Activated B cell treated with CpG ODN at 0.5 μM for 24 hours (primary cell): ENCODE measurements around the gene TBC1D17. TPM values are rescaled to one million over a fixed set of nuclear protein-coding genes. Genes with fewer than 3 reads are reported as not detected.
A peak's percentile ranks its signal among the peaks of the same experiment; 100 is the strongest.

Source experiments
- ATAC-seq: fragments of 200-7000 bp; cut with Tn5 transposase; one replicate; pipeline ENCODE4 v1.10.0; 2021; ENCODE audit warnings: low read depth, mild to moderate bottlenecking, moderate library complexity
- CTCF ChIA-PET: fragments of 350-600 bp; sonication (Branson Sonifier 250); formaldehyde crosslinking; loops from one replicate; lab custom pipeline; 2021; ENCODE audit warnings: antibody characterized with exemption; lab: Charles Lee
- POLR2A ChIA-PET: fragments of 350-600 bp; sonication (Branson Sonifier 250); formaldehyde crosslinking; loops from one replicate; lab custom pipeline; 2021; ENCODE audit warnings: antibody characterized with exemption; lab: Charles Lee
- DNase-seq: peaks from one replicate; pipeline ENCODE4 v3.0.0; 2022
- H3K27ac Mint-ChIP-seq: one replicate; pipeline ENCODE4 v1.8.0; 2020; ENCODE audit warnings: mixed read lengths
- H3K27me3 Mint-ChIP-seq: one replicate; pipeline ENCODE4 v1.8.0; 2021; ENCODE audit warnings: mixed read lengths
- H3K36me3 Mint-ChIP-seq: one replicate; pipeline ENCODE4 v1.8.0; 2021; ENCODE audit warnings: low read depth, mixed read lengths
- H3K4me1 Mint-ChIP-seq: one replicate; pipeline ENCODE4 v1.8.0; 2021; ENCODE audit warnings: mixed read lengths
- H3K4me3 Mint-ChIP-seq: one replicate; pipeline ENCODE4 v1.8.0; 2020; ENCODE audit warnings: mild to moderate bottlenecking, mixed read lengths
- H3K9me3 Mint-ChIP-seq: one replicate; pipeline ENCODE4 v1.8.0; 2020; ENCODE audit warnings: mixed read lengths
- CTCF ChIP-seq: fragments of 200-600 bp; IDR thresholded peaks from one replicate; pipeline ENCODE4 v1.8.0; 2022; ENCODE audit warnings: antibody characterized with exemption, mild to moderate bottlenecking
- intact Hi-C: fragments of 100-400 bp; cut with micrococcal nuclease; formaldehyde crosslinking; loops from one replicate; pipeline ENCODE4 v1.15.1; 2024
- total RNA-seq: library from RNA; stranded (reverse); gene quantifications from 2 replicates; pipeline ENCODE4 v1.2.3, GENCODE V29; 2022

TBC1D17 gene
- total RNA-seq, 1 donor from 2014 or later, result 57.0 TPM

- H3K27ac Mint-ChIP-seq, result peak overlapping the region; percentile 75
- H3K4me1 Mint-ChIP-seq, result peaks cover 78% of the 10 kb centered on the region
- ChIA-PET POLR2A (interaction anchor here (1.0 to 14.0 kb wide), 4 partner anchors 11 to 44 kb away, joined by 3 to 317 read pairs (median 48); partner anchors contain the start of genes ATF5, IL4I1 and NUP62), CTCF (interaction anchor here (0.7 to 1.5 kb wide), 2 partner anchors 23 to 25 kb away, joined by 3 read pairs; no protein-coding TSS in a partner anchor)
- H3K9me3 Mint-ChIP-seq, result no peaks in the 10 kb centered on the region
- H3K4me3 Mint-ChIP-seq, result no peak overlapping the region
- DNase-seq, result no peak
- no peak for TF ChIP-seq CTCF
- no peaks in the 10 kb centered on the region for H3K27me3 Mint-ChIP-seq
- ATAC-seq, result no peak
- intact Hi-C loops, result no loop called here
- H3K36me3 Mint-ChIP-seq, result peaks cover 67% of the 10 kb centered on the region
Observed at GRCh38 chr19:49913720-49914119, 36.2 kb downstream of the TBC1D17 start.

DNA sequence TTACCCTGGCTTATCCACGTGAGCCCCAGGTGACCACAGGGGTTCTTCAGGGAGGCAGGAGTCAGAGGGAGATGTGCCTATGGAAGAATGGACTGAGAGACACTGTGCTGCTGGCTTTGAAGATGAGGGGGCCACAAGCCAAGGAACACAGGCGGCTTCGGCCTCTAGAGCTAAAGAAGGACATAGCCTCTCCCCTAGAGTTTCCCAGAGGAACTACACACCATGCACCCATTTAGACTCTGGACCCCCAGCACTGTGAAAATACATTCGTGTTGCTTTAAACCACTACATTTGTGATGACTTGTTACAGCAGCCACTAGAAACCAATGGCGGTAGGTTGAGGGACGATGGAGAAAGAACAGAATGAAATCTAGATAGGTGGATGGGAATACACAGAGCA is 37.8 kb downstream of the TBC1D17 start:
- H3K4me1 Mint-ChIP-seq, result peaks cover 78% of the 10 kb centered on the region
- H3K27me3 Mint-ChIP-seq, result no peaks in the 10 kb centered on the region
- POLR2A ChIA-PET, result interaction anchor here (1.1 to 14.0 kb wide), 3 partner anchors 13 to 20 kb away, joined by 3 to 317 read pairs (median 166); partner anchors contain the start of genes ATF5, IL4I1 and NUP62
- H3K9me3 Mint-ChIP-seq, result no peaks in the 10 kb centered on the region
- CTCF ChIA-PET, result interaction anchor here (1.5 kb wide), 1 partner anchor 25 kb away, joined by 3 read pairs; no protein-coding TSS in a partner anchor
- DNase-seq (no peak), ATAC-seq (no peak)
- no peak overlapping the region for H3K4me3 Mint-ChIP-seq
- no peak for TF ChIP-seq CTCF
- H3K36me3 Mint-ChIP-seq, result peaks cover 62% of the 10 kb centered on the region
- intact Hi-C loops, result no loop called here
- peak overlapping the region; percentile 77 for H3K27ac Mint-ChIP-seq

DNA sequence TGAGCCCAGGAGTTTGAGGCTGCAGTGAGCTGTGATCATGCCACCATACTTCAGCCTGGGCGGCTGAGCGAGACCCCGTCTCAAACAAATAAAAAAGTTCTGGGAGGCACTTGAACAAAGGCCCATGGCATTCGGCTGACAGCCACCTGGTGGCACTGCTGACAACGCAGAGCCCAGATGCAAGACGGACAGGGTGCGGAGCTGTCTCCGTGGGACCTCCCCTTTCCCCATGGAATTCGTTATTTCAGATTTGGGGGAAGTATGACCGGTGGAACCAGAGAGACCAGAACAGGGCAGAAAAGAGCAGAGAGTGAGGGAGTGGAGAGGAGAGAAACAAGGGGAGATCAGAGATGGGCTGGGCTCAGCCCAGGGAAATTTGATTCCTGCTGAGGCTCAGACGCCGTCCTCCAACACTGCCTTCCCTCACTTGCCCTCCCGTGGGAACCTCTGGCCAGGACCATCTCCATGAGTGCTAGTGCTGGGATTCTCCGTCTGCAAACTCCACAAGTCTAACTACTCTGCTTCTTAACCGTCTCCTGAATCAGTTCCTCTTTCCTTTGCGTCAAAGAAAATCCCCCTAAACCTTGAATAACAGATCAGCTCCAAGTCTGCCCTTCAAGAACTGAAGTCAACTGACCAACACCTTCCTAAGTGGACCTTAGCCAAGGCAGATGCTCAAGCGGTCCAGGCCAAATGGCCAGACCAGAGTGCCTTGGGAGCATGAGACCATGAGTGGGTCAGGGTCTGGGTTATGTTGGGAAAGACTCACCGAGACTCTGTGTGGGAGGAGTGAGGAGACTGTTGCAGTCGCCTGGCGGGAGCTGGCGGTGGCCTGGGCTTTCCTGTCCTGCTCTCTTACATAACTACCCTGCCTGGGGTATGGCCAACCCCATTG is 39.6 kb downstream of the TBC1D17 start:
- Mint-ChIP-seq H3K4me1 (peaks cover 77% of the 10 kb centered on the region), H3K27me3 (no peaks in the 10 kb centered on the region), H3K27ac (peak overlapping the region; percentile 94), H3K4me3 (peak overlapping the region; percentile 77), H3K36me3 (peaks cover 74% of the 10 kb centered on the region), H3K9me3 (no peaks in the 10 kb centered on the region)
- intact Hi-C loops, result loop anchor here (1.0 to 2.0 kb wide), 3 partner anchors 14 to 27 kb away; no protein-coding TSS in a partner anchor
- ATAC-seq (peak; percentile 74), DNase-seq (peak; percentile 41)
- TF ChIP-seq CTCF, result no peak
- POLR2A ChIA-PET, result interaction anchor here (0.6 to 14.0 kb wide), 14 partner anchors 8 to 1596 kb away, joined by 3 to 317 read pairs (median 7); partner anchors contain the start of genes AKT1S1, ATF5, IL4I1 and NUP62
- CTCF ChIA-PET, result interaction anchor here (0.5 to 1.7 kb wide), 8 partner anchors 10 to 1655 kb away, joined by 3 to 16 read pairs (median 4); partner anchors contain the start of genes ATF5, IL4I1 and NUP62

DNA sequence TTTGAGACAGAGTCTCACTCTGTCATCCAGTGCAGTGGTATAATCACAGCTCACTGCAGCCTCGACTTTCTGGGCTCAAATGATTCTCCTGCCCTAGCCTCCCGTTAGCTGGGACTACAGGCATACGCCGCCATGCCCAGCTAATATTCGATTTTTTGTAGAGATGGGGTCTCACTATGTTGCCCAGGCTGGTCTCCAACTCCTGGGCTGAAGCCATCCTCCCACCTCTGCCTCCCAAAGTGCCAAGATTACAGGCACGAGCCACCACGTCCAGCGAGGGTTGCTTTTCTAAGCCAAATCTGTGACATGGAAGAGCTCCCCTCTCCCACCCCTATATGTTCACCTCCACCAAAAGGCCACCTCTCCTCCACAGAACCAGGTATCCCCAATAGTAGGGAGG is 40.6 kb downstream of the TBC1D17 start:
- Mint-ChIP-seq H3K4me3 (no peak overlapping the region), H3K36me3 (peaks cover 73% of the 10 kb centered on the region), H3K27ac (peak overlapping the region; percentile 94), H3K27me3 (no peaks in the 10 kb centered on the region), H3K4me1 (peaks cover 74% of the 10 kb centered on the region), H3K9me3 (no peaks in the 10 kb centered on the region)
- intact Hi-C loops, result no loop called here
- DNase-seq, result no peak
- no peak for TF ChIP-seq CTCF
- ChIA-PET POLR2A (interaction anchor here (0.6 to 14.0 kb wide), 12 partner anchors 11 to 222 kb away, joined by 3 to 317 read pairs (median 8); partner anchors contain the start of genes AKT1S1, ATF5, IL4I1 and NUP62), CTCF (interaction anchor here (1.4 to 1.7 kb wide), 3 partner anchors 12 to 21 kb away, joined by 4 to 16 read pairs (median 6); partner anchors contain the start of gene IL4I1)
- ATAC-seq, result no peak
